HEK293 (cell line): ENCODE results near the gene SRBD1.

Experiments used
- CTCF ChIA-PET: fragments of 350-600 bp; formaldehyde crosslinking; extraction: SDS; loops from one replicate; lab custom pipeline; 2021; ENCODE audit warnings: antibody characterized with exemption; lab: Yijun Ruan, JAX
- POLR2A ChIA-PET: fragments of 300-600 bp; formaldehyde crosslinking; extraction: SDS; loops from one replicate; lab custom pipeline; 2020; ENCODE audit warnings: antibody characterized with exemption, inconsistent platforms; lab: Yijun Ruan, JAX
- H3K27ac ChIP-seq: fragments of 200-500 bp; sonication (Bioruptor generic); 2 replicates; pipeline ENCODE4 v1.5.1; 2014; ENCODE audit warnings: low read depth, low read length, control low read depth, inconsistent platforms; ENCODE audit errors: extremely low read depth
- H3K36me3 ChIP-seq, 2 experiments: fragments of 200-500 bp in 1 of 2; sonication (Bioruptor generic) in 1 of 2; 1 replicate in 1 of 2; 2 replicates in 1 of 2; pipeline ENCODE4 v1.5.1; 2014 to 2017; ENCODE audit warnings: inconsistent platforms in 2 of 2, low read length in 2 of 2; ENCODE audit not compliant: control insufficient read depth in 2 of 2, insufficient read depth in 1 of 2
- H3K4me1 ChIP-seq: fragments of 200-500 bp; sonication (Bioruptor generic); 2 replicates; pipeline ENCODE4 v1.5.1; 2014; ENCODE audit warnings: mild to moderate bottlenecking, low read length, inconsistent platforms; ENCODE audit not compliant: control insufficient read depth, insufficient read depth
- H3K4me3 ChIP-seq: 2 replicates; pipeline ENCODE4 v1.5.1; 2011; ENCODE audit warnings: low read depth, mild to moderate bottlenecking, control low read depth, low read length, moderate library complexity
- H3K9me3 ChIP-seq: fragments of 200-500 bp; sonication (Bioruptor generic); 2 replicates; pipeline ENCODE4 v1.5.1; 2014; ENCODE audit warnings: low read depth, low read length, inconsistent platforms; ENCODE audit not compliant: control insufficient read depth, insufficient read depth
- GLIS1 ChIP-seq: fragments of 450-650 bp; formaldehyde crosslinking; IDR thresholded peaks from 2 replicates; pipeline ENCODE4 v1.5.1; 2016; ENCODE audit warnings: missing biosample characterization, missing genetic modification characterization
- HOXC10 ChIP-seq: sonication (generic); formaldehyde crosslinking; IDR thresholded peaks from 2 replicates; pipeline ENCODE4 v1.8.1; 2023; ENCODE audit warnings: mild to moderate bottlenecking, missing genetic modification reagents
- KLF8 ChIP-seq: fragments of 450-650 bp; formaldehyde crosslinking; IDR thresholded peaks from 2 replicates; pipeline ENCODE4 v1.5.1; 2016; ENCODE audit warnings: missing biosample characterization, missing genetic modification characterization
- ZBTB21 ChIP-seq: fragments of 450-650 bp; formaldehyde crosslinking; IDR thresholded peaks from 2 replicates; pipeline ENCODE4 v1.5.1; 2017; ENCODE audit warnings: missing biosample characterization, missing genetic modification characterization
- ZBTB8A ChIP-seq: fragments of 450-650 bp; formaldehyde crosslinking; IDR thresholded peaks from 2 replicates; pipeline ENCODE4 v1.5.1; 2016; ENCODE audit warnings: missing biosample characterization, missing genetic modification characterization
- ZNF10 ChIP-seq: fragments of 450-650 bp; formaldehyde crosslinking; IDR thresholded peaks from 2 replicates; pipeline ENCODE4 v1.5.1; 2017; ENCODE audit warnings: missing biosample characterization, missing genetic modification characterization
- ZNF2 ChIP-seq: fragments of 450-650 bp; formaldehyde crosslinking; IDR thresholded peaks from 2 replicates; pipeline ENCODE4 v1.5.1; 2016; ENCODE audit warnings: missing biosample characterization, missing genetic modification characterization
- ZNF302 ChIP-seq: fragments of 450-650 bp; formaldehyde crosslinking; IDR thresholded peaks from 2 replicates; pipeline ENCODE4 v1.5.1; 2016; ENCODE audit warnings: missing biosample characterization, missing genetic modification characterization, low read depth
- ZNF354C ChIP-seq: fragments of 450-650 bp; formaldehyde crosslinking; IDR thresholded peaks from 2 replicates; pipeline ENCODE4 v1.5.1; 2016; ENCODE audit warnings: missing biosample characterization, missing genetic modification characterization, low read depth, borderline replicate concordance
- ZNF473 ChIP-seq: fragments of 450-650 bp; formaldehyde crosslinking; IDR thresholded peaks from 2 replicates; pipeline ENCODE4 v1.5.1; 2017; ENCODE audit warnings: missing biosample characterization, missing genetic modification characterization
- ZNF510 ChIP-seq: fragments of 450-650 bp; formaldehyde crosslinking; IDR thresholded peaks from 2 replicates; pipeline ENCODE4 v1.5.1; 2018; ENCODE audit warnings: mild to moderate bottlenecking, missing genetic modification characterization, missing biosample characterization; ENCODE audit not compliant: insufficient replicate concordance
- ZNF549 ChIP-seq: fragments of 450-650 bp; IDR thresholded peaks from 2 replicates; pipeline ENCODE4 v1.5.1; 2018; ENCODE audit warnings: missing biosample characterization, missing genetic modification characterization, mild to moderate bottlenecking, inconsistent platforms, moderate library complexity
- ZNF585B ChIP-seq: fragments of 450-650 bp; formaldehyde crosslinking; IDR thresholded peaks from 2 replicates; pipeline ENCODE4 v1.5.1; 2016; ENCODE audit warnings: missing biosample characterization, missing genetic modification characterization
- ZNF777 ChIP-seq: fragments of 450-650 bp; formaldehyde crosslinking; IDR thresholded peaks from 2 replicates; pipeline ENCODE4 v1.5.1; 2017; ENCODE audit warnings: missing biosample characterization, missing genetic modification characterization, borderline replicate concordance
- ZNF830 ChIP-seq: fragments of 450-650 bp; IDR thresholded peaks from 2 replicates; pipeline ENCODE4 v1.5.0; 2018; ENCODE audit warnings: missing biosample characterization, missing genetic modification characterization, low read depth, mild to moderate bottlenecking, moderate library complexity
- ZNF843 ChIP-seq: fragments of 450-650 bp; formaldehyde crosslinking; IDR thresholded peaks from 2 replicates; pipeline ENCODE4 v1.5.1; 2016; ENCODE audit warnings: missing biosample characterization, missing genetic modification characterization
- ZXDB ChIP-seq: fragments of 450-650 bp; formaldehyde crosslinking; IDR thresholded peaks from 2 replicates; pipeline ENCODE4 v1.5.1; 2016; ENCODE audit warnings: missing biosample characterization, missing genetic modification characterization
- TF ChIP-seq, protein P1 (sequence below): fragments of 450-650 bp; formaldehyde crosslinking; IDR thresholded peaks from 2 replicates; pipeline ENCODE4 v1.5.1; 2016; ENCODE audit warnings: missing biosample characterization, missing genetic modification characterization
- TF ChIP-seq, protein P2 (sequence below): fragments of 450-650 bp; formaldehyde crosslinking; IDR thresholded peaks from 2 replicates; pipeline ENCODE4 v1.5.1; 2016; ENCODE audit warnings: missing biosample characterization, missing genetic modification characterization, borderline replicate concordance
- TF ChIP-seq, protein P3 (sequence below): fragments of 450-650 bp; formaldehyde crosslinking; IDR thresholded peaks from 2 replicates; pipeline ENCODE4 v1.5.1; 2016; ENCODE audit warnings: missing biosample characterization, missing genetic modification characterization, low read depth
- TF ChIP-seq, protein P4 (sequence below): fragments of 450-650 bp; formaldehyde crosslinking; IDR thresholded peaks from 2 replicates; pipeline ENCODE4 v1.5.1; 2016; ENCODE audit warnings: missing biosample characterization, missing genetic modification characterization
- TF ChIP-seq, protein P5 (sequence below): fragments of 450-650 bp; formaldehyde crosslinking; IDR thresholded peaks from 2 replicates; pipeline ENCODE4 v1.5.1; 2016; ENCODE audit warnings: missing biosample characterization, missing genetic modification characterization
- TF ChIP-seq, protein P6 (sequence below): fragments of 450-650 bp; formaldehyde crosslinking; IDR thresholded peaks from 2 replicates; pipeline ENCODE4 v1.5.1; 2017; ENCODE audit warnings: missing biosample characterization, missing genetic modification characterization

The SRBD1 gene

DNA sequence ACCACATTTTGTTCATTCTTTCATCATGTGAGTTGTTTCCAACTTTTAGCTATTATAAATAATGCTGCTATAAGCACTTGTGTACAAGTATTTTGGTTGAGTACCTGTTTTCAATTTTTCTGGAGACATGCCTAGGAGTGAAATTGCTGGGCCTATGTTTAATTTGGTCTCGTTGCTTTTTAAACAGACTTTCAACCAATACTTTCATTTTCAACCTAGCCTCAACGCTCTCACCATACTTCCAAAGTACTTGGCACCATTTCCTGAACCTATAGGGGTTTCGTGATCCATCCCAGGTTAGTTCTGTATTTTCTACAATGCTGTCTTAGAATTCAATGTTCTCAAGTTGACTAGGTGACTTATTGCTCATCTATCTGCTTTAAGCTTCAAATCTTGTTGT, 126.1 kb downstream of the SRBD1 start (continued):
- TF ChIP-seq, protein P1, sequence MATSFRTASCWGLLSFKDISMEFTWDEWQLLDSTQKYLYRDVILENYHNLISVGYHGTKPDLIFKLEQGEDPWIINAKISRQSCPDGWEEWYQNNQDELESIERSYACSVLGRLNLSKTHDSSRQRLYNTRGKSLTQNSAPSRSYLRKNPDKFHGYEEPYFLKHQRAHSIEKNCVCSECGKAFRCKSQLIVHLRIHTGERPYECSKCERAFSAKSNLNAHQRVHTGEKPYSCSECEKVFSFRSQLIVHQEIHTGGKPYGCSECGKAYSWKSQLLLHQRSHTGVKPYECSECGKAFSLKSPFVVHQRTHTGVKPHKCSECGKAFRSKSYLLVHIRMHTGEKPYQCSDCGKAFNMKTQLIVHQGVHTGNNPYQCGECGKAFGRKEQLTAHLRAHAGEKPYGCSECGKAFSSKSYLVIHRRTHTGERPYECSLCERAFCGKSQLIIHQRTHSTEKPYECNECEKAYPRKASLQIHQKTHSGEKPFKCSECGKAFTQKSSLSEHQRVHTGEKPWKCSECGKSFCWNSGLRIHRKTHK (tag by site-specific recombination), result no peak
- no peak for TF ChIP-seq ZNF473 (tag by site-specific recombination)
- TF ChIP-seq GLIS1 (tag by site-specific recombination), result no peak
- no peak for TF ChIP-seq ZBTB21
- no peak for TF ChIP-seq ZNF777
- no peak for TF ChIP-seq ZNF354C
- no peak for TF ChIP-seq ZXDB

DNA sequence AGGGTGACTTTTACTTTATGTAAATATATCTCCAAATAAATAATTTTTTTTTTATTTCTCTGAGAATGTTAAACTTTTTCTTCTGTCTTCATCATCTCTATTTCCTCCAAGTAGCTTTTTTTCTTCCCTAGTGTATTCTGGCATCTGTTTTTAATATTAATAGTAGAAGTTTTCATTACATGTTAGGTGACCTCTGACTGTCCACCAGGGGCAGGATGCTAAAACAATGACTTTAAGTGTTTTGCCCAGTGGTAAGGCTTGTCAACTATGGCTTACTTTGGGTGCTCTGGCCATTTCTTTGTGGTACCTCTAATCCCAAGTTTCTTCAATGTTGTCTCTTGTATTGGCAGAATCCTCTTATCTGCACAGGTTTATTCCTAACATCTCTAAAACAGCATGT, 127.1 kb downstream of the SRBD1 start:
- no peak overlapping the region for H3K27ac ChIP-seq
- no peak overlapping the region for H3K4me3 ChIP-seq
- H3K4me1 ChIP-seq, result no peaks in the 10 kb centered on the region
- no peaks in the 10 kb centered on the region for H3K9me3 ChIP-seq
- H3K36me3 ChIP-seq, result no peaks in the 10 kb centered on the region
- ChIA-PET POLR2A (no interaction called here), CTCF (interaction anchor here (0.6 to 1.4 kb wide), 5 partner anchors 10 to 510 kb away, joined by 3 to 8 read pairs (median 3); no protein-coding TSS in a partner anchor)
- TF ChIP-seq KLF8 (tag by site-specific recombination) (no peak), ZNF10 (tag by site-specific recombination) (no peak), ZNF843 (tag by site-specific recombination) (no peak), ZNF302 (no peak), ZNF549 (tag by site-specific recombination) (no peak), ZNF510 (tag by site-specific recombination) (no peak), ZNF2 (tag by site-specific recombination) (no peak), ZNF830 (tag by site-specific recombination) (no peak), HOXC10 (CRISPR knock-in tag) (no peak), ZBTB8A (tag by site-specific recombination) (no peak), ZNF585B (tag by site-specific recombination) (no peak)
- TF ChIP-seq, protein P2, sequence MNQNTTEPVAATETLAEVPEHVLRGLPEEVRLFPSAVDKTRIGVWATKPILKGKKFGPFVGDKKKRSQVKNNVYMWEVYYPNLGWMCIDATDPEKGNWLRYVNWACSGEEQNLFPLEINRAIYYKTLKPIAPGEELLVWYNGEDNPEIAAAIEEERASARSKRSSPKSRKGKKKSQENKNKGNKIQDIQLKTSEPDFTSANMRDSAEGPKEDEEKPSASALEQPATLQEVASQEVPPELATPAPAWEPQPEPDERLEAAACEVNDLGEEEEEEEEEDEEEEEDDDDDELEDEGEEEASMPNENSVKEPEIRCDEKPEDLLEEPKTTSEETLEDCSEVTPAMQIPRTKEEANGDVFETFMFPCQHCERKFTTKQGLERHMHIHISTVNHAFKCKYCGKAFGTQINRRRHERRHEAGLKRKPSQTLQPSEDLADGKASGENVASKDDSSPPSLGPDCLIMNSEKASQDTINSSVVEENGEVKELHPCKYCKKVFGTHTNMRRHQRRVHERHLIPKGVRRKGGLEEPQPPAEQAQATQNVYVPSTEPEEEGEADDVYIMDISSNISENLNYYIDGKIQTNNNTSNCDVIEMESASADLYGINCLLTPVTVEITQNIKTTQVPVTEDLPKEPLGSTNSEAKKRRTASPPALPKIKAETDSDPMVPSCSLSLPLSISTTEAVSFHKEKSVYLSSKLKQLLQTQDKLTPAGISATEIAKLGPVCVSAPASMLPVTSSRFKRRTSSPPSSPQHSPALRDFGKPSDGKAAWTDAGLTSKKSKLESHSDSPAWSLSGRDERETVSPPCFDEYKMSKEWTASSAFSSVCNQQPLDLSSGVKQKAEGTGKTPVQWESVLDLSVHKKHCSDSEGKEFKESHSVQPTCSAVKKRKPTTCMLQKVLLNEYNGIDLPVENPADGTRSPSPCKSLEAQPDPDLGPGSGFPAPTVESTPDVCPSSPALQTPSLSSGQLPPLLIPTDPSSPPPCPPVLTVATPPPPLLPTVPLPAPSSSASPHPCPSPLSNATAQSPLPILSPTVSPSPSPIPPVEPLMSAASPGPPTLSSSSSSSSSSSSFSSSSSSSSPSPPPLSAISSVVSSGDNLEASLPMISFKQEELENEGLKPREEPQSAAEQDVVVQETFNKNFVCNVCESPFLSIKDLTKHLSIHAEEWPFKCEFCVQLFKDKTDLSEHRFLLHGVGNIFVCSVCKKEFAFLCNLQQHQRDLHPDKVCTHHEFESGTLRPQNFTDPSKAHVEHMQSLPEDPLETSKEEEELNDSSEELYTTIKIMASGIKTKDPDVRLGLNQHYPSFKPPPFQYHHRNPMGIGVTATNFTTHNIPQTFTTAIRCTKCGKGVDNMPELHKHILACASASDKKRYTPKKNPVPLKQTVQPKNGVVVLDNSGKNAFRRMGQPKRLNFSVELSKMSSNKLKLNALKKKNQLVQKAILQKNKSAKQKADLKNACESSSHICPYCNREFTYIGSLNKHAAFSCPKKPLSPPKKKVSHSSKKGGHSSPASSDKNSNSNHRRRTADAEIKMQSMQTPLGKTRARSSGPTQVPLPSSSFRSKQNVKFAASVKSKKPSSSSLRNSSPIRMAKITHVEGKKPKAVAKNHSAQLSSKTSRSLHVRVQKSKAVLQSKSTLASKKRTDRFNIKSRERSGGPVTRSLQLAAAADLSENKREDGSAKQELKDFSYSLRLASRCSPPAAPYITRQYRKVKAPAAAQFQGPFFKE, result no peak
- TF ChIP-seq, protein P3, sequence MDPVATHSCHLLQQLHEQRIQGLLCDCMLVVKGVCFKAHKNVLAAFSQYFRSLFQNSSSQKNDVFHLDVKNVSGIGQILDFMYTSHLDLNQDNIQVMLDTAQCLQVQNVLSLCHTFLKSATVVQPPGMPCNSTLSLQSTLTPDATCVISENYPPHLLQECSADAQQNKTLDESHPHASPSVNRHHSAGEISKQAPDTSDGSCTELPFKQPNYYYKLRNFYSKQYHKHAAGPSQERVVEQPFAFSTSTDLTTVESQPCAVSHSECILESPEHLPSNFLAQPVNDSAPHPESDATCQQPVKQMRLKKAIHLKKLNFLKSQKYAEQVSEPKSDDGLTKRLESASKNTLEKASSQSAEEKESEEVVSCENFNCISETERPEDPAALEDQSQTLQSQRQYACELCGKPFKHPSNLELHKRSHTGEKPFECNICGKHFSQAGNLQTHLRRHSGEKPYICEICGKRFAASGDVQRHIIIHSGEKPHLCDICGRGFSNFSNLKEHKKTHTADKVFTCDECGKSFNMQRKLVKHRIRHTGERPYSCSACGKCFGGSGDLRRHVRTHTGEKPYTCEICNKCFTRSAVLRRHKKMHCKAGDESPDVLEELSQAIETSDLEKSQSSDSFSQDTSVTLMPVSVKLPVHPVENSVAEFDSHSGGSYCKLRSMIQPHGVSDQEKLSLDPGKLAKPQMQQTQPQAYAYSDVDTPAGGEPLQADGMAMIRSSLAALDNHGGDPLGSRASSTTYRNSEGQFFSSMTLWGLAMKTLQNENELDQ, result no peak
- TF ChIP-seq, protein P4, sequence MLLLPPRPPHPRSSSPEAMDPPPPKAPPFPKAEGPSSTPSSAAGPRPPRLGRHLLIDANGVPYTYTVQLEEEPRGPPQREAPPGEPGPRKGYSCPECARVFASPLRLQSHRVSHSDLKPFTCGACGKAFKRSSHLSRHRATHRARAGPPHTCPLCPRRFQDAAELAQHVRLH, result no peak
- TF ChIP-seq, protein P5, sequence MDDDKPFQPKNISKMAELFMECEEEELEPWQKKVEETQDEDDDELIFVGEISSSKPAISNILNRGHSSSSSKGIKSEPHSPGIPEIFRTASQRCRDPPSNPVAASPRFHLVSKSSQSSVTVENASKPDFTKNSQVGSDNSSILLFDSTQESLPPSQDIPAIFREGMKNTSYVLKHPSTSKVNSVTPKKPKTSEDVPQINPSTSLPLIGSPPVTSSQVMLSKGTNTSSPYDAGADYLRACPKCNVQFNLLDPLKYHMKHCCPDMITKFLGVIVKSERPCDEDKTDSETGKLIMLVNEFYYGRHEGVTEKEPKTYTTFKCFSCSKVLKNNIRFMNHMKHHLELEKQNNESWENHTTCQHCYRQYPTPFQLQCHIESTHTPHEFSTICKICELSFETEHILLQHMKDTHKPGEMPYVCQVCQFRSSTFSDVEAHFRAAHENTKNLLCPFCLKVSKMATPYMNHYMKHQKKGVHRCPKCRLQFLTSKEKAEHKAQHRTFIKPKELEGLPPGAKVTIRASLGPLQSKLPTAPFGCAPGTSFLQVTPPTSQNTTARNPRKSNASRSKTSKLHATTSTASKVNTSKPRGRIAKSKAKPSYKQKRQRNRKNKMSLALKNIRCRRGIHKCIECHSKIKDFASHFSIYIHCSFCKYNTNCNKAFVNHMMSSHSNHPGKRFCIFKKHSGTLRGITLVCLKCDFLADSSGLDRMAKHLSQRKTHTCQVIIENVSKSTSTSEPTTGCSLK (tag by site-specific recombination), result no peak
- TF ChIP-seq, protein P6, sequence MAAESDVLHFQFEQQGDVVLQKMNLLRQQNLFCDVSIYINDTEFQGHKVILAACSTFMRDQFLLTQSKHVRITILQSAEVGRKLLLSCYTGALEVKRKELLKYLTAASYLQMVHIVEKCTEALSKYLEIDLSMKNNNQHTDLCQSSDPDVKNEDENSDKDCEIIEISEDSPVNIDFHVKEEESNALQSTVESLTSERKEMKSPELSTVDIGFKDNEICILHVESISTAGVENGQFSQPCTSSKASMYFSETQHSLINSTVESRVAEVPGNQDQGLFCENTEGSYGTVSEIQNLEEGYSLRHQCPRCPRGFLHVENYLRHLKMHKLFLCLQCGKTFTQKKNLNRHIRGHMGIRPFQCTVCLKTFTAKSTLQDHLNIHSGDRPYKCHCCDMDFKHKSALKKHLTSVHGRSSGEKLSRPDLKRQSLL (tag by site-specific recombination), result no peak
